HG03175 (cell line): Measurements from ENCODE around the gene SHPK.
"Not testable (repeated sequence)": the region's sequence is repeated elsewhere in the genome, so short reads cannot be mapped to it uniquely, and the experiment has no call there.

Experiments used
- ATAC-seq: cut with Tn5 transposase; IDR thresholded peaks from one replicate; pipeline ENCODE4 v1.9.1; 2021; ENCODE audit warnings: mild to moderate bottlenecking, moderate library complexity; ENCODE audit not compliant: unreplicated experiment

Gene SHPK

DNA sequence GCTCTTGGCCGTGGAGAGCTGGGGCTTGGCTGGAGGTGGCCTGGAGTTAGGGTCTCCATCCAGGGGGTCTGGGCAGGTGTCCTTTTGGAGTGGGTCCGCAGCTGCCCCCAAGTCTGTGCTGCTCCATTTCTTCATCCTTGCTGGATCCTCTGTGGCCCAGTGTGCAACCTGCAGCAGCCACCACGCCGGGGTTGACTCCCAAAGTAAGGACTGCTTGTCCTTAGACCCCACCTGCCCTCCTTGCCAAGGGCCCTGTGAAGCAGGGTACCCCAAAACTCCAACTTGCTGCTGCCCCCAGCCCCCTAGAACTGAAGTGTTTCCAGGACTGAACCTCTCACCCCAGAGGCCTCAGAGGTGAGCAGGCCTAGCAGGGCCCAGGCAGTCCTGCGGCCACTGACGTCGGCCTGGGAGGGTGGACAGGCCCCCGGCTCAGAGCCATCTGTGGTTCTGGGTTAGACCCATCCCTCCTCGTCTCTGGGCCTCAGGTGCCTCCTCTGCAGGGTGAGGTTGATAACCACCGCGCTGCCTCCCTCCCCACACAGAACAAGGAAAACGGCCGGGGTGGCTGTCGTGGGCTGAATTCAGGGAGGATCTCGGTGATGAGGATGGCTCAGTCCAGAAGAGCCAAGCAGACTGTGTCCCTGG is 43.7 kb downstream of the SHPK start:
- ATAC-seq = no peak

DNA sequence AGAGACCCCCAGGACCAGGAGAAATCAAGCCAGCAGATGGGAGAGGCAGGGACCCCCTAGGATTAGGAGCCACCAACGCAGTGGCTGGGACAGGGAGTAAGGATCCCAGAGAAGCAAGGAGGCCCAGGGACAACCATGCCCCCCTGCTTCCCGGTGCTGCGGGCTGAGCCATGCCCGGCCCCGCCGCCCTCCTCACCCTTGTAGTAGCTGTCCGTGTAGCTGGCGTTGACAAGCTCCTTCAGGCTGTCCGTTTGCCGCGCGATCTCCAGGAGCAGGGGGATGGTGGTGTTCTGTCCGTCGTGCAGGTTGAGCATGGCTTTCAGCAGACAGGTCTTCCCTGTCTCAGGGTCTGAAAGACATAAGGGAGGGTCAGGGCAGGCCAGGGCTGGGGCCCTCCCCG is 45.3 kb downstream of the SHPK start:
- ATAC-seq = no peak

DNA sequence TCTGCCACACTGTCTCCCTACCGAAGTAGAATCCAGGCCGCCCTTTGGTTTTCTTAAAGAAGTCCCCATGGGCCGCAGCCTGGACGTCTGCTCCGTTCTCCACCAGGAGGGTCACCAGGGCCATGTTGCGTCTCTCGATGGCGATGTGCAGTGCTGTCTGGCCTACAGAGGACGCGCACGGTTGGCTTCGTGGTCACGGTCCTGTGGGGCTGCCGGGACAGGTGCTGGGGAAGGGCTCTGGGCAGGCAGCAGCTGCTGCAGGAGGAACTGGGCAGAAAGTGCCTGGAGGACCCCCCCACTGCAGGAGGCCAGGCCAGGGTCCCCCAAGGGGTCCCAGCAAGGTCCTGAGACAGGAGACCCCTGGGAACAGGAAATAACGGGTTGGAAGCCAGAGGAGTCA is 45.8 kb downstream of the SHPK start:
- ATAC-seq = no peak

DNA sequence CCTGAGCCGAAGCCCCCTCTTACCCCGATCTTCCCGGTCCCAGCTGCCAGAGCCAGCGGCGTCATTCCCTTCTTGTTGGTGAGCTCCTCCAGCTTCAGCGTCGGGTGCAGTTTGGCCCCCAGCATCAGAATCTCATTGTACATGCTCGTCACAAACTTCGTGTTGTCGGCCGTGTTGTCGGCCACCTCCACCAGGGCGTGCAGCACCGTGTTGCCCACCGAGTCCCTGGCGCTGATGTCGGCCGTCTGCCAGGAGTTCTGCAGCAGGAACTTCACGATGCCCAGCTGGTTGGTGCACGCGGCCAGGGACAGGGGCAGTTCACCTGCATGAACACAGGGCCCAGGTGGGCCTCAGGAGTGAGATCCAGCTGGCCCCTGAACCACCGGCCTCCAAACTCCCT is 46.3 kb downstream of the SHPK start:
- no peak for ATAC-seq

DNA sequence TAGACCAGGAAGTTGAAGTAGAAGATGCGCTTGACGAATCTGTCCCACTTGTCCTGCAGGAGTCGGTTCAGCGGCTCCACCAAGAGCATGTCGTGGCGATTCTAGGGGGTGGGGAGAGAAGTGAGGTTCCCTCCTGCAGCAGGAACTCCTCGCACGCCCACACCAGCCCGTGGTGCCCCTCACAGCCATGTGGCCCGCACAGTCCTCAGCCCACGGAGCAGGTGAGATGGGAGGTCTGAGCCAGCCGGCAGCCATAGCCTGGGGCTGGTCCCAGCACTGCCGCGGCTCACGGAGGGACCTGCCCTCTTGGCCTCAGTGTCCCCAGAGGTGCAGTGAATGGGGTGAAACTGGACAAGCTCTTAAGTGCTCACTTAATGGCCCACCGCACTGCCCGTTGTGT is 50.2 kb downstream of the SHPK start:
- no peak for ATAC-seq

DNA sequence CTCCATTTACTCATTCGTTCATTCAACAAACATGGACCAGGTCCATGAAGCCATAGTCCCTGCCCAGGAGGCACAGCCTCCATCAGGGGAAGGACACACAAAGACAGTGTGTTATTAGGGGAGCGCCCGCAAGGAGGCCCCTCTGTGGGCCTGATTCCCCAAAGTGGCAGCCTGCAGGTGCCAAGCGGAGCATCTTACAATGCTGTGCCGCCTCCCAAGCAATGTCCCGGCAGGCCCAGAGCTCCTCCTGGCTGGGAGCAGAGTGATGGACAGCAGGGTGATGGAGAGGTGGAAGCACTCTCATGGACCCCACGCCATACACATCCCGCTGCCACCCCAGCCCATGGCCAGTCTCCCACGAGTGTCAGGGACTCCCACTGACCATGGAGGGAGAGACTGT is 52.6 kb downstream of the SHPK start:
- no peak for ATAC-seq

DNA sequence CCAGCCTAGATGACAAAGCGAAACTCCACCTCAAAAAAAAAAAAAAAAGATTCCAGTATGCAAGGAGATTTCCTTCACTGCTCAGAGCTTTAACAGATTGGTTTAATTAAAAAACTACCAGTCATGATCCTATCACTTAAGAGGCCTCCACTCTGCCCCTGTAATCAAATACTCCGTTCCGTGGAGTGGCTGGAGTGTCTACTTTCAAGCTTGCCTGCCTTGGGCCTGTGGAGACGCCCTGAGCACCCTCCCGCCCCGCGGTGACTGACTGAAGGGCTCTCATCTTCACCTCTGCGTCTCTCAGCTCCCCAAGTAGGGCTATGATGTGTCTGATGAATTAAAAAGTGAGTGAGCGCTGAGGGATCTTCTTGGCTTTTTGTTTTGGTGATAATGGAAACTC is 53.1 kb downstream of the SHPK start:
- ATAC-seq = no peak

DNA sequence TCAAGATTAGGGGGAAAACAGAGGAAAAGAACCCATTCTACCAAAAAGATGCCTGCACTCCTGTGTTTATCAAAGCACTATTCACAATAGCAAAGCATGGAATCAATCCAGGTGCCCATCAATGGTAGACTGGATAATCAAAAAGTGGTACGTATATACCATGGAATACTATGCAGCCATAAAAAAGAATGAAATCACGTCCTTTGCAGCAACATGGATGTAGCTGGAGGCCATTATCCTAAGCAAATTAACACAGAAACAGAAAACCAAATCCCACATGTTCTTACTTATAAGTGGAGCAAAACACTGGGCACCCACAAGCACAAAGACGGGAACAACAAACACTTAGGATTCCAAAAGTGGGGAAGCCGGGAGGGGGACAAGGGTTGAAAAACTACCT is 57.4 kb downstream of the SHPK start:
- not testable (repeated sequence) for ATAC-seq

DNA sequence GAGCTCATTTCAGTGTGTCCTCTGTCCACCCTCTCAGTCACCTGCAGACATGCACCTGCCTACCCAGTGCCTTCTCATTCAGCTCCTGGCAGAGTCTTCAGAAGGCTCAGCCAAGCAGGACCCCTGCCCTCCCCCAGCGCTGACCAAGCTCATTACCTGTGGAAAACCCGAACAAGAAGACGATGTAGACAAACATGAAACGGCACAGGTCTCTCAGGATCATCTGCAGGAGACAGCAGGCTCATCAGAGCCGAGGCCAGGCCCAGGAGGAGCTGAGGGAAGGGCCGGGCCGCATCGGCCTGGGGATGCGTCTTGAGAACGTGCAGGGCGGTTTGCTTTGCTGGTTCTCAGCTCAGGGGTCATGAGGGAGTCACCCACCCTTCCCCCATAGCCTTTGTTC is 59.1 kb downstream of the SHPK start:
- ATAC-seq = no peak

DNA sequence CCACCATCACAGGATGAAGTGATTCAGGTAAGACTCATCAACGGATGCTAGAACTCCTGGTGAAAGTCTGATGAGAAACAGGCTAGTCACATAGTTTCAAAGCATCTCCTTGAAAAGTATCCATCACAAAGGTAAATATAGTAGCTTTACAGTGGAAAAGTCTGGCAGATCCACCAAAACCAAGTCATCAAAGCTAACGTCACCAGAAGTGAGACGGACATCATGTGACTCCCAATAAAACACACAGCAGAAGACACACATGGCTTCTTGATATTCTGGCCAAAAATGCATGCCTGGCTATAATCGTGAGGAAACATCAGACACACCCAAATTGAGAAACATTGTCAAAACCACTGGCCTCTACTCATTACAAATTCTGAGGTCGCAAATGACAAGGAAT is 60.5 kb downstream of the SHPK start:
- no peak for ATAC-seq

DNA sequence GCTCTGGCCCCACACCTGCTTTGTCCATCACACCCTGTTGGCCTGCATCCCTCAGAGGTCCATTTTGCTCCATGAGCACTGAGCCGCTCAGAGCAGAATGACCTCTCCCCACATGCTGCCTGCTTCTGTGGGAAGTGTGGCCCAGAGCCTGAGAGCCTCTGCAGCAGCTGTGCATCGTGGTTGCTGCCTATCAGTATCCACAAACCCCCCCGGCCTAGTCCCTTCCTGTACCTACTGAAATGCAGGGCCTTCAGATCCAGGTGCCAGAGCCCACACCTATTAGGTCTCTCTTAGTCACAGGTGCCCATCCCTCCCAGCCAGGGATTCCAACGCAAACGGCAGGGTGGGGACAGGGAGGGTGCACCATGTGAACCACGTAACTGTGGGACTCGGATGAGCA is 61.8 kb downstream of the SHPK start:
- no peak for ATAC-seq

DNA sequence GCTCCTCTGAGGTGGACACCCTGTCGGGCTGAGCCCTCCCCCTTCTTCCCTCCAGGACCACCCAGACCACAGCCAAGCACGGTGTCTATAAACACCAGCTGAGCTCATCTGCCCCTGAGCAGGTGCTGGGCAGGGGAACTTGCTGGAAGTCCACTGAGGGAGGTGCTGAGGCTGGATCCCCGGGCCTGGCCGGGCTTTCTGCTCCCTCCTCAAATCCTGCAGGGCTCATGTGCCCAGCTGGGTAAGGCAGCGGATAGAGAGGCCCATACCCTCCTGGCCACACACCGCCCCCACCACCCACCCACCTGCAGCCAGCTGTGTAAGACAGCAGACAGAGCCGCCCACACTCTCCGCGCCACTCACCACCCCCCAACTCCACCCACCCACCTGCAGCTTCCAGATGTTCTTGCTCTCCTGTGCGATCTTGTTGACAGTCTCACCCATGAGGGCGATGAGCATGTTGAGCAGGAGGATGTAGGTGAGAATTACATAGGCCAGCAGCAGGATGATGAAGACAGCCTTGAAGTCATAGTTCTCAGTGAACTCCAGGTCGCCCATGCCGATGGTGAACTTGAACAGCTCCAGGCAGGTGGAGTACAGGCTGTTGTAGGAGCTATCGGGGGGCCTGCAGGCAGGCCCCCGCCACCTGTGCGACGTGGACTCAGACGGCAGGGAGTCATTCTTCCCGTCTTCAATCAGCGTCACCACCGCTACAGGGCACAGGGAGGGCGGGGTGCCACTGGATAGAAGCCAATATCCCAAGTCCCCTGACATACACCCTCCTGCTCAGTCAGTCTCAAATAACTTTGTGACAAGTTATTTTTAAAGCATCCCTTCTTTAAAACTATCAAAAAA is 62.6 kb downstream of the SHPK start:
- no peak for ATAC-seq

DNA sequence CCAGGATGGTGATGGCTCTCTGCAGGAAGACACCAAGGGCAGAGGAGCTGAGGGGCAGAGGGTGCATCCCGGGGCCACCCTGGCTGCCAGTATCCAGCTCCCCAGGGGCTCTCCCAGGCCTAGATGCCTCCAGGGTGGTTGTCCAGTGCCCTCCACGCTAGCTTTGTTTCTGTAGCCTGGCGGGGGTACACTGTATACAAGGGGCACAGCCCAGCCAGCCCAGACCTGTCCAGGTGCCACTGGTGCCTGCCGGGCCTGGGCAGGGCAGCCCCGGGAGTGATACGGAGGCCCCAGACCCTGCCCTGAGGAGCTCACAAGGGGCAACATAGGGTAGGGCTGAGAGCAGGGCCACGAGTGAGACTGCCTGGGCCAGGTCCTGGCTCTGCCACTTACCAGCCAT is 63.8 kb downstream of the SHPK start:
- ATAC-seq = no peak

DNA sequence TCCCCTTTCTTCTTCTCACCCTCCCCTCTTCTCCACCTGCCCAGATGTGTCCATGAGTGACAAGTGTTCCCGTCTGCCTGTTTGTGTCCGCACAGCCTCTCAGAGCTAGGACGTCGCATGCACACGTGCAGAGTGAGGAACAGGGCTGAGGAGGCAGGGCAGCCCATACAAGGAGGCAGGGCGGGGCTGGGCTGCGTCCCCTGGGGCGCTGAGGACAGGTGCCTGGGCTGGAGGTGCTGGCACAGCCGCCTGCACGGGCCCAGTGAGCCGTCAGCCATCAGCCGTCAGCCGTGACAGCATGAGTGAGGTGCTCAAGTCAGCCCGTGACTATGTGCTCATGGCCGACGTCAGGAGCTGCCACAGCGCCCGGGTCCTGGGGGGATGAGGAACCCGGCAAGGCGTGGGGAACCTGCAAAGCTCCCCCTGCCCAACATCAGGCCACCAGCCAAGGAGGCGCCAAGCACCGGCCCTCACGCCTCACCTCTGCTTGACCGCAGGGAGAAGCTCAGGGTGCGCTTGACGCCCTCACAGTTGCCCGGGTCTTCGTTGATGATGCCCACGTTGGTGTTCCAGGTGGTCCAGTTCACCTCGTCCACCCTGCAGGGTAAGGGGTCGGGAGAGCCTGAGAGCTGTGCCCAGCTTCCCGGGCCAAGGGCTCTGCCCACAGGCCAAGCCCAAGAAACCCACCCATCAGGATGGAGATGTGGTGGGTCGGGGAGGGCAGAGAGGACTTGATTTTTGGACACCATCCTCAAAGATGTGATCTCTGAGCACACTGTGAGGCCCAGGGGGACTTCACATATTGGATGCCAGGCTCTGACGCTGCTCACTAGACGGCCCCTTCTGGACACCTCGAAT is 64.8 kb downstream of the SHPK start:
- ATAC-seq = no peak

DNA sequence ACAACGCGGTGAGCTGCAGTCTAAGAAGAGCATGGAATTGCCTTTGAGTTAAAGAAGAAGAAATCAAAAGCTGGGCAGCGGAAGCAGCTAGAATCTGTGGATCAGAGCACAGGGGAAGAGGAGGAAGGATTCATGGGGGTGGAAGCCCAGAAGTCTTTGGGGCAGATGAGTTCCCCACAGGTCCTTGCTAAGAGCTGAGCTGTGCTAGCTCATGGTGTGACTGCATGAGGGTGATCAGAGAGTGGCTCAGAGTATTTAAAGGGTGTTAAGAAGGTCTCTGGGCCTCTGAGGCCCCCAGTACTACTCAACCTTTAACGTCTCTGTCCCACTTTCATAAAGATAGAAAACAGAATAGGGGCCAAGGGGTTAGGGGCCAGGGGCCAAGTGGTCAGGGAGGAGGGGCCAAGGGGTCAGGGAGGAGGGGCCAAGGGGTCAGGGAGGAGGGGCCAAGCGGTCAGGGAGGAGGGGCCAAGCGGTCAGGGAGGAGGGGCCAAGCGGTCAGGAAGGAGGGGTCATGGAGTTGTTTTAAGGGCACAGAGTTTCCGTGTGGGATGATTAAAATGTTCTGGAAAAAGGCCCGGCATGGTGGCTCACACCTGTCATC is 66.4 kb downstream of the SHPK start:
- no peak for ATAC-seq

DNA sequence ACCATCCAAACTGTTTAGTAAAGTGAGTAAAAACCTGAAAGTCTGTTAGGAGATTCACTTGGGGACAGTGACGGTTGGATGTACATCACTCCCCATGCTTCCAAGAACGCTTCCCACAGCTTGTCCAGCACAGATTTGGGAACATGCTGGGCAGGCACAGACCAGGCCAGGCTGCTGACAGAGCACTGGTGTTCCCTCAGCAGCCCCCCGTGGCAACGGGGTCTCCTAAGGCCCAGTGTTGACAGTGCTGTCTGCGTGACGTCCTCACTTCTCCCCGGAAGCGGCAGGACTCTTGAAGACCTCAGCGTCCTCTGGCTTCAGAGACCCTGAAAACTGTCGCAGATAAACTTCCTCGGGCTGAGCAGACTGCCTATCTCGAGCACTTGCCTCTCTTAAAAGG is 69.5 kb downstream of the SHPK start:
- ATAC-seq = no peak

DNA sequence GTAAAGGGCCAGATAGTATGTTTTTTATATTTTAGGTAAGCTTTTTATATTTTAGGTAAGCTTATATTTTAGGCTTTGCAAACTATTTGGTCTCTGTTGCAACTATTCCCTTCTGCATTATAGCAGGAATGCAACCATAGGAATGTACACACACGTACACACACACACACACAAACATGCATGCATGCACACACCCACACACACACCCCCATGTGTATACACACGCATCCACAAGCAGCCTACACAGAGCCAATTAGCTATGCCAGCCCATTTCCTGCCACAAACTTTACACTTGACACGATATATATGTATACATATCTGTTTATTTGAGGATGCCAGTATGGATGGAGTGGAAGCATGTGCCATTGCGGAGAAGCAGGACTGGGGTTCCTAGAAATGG is 70.9 kb downstream of the SHPK start:
- ATAC-seq = no peak

DNA sequence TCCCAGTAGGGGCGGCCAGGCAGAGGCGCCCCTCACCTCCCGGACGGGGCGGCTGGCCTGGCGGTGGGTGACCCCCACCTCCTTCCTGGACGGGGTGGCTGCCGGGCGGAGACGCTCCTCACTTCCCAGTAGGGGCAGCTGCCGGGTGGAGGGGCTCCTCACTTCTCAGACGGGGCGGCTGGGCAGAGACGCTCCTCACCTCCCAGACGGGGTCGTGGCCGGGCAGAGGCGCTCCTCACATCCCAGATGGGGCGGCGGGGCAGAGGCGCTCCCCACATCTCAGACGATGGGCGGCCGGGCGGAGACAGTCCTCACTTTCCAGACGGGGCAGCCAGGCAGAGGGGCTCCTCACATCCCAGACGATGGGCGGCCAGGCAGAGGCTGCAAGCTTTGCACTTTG is 71.8 kb downstream of the SHPK start:
- ATAC-seq = not testable (repeated sequence)

DNA sequence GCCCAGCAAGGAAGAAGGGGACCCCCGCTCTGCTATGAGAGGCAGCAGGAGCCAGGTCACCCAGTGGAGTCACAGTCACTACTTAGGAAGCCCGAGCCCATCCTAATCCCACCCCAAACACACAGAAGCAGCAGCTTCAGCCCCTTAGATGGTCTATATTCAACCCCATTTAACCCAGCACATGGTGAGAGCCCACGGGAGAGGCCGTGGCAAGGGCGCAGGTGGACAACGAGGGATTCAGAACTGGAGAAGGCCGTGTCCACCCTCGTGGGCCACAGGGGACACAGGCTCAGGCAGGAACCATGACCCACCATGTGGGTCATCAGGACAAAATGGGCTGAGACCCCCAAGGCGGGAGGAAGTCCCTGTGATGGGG is 76.8 kb downstream of the SHPK start:
- ATAC-seq = no peak

DNA sequence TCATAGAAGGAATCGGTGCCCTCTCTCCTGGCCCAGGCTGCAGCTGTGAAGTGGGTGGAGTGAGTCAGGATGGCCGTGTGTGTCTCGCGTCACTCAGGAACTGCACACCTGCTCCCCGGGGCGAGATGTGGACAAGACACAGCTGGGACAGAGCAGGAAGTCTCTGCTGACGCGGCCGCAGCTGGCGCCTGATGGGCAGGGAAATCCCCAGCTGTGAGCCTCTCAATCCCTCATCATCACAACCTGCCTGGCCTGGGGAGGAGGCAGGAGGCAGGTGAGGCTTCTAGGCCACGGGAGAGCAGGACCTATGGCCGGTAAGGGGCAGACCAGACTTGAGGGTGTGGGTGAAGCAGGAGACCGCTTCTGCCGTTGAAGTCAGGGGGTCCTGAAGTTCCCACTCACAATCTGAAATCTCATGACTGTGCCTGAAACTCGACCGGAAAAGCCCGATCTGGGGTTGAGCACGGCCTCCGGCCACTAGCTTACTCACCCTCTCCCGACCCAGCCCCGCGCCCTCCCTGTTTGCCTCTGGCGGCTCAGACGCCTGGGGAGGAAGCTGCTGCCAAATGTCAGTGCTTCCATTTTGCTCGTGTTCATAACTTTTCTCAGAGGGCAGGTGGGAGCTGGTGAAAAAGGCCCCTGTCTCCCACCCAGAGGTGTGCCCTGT is 77.3 kb downstream of the SHPK start:
- ATAC-seq = peak; percentile 74
